CD1c-positive myeloid dendritic cell (primary cell): ENCODE measurements around the gene NEDD4.
A peak's percentile ranks its signal among the peaks of the same experiment; 100 is the strongest.
"Not testable (repeated sequence)": the region's sequence is repeated elsewhere in the genome, so short reads cannot be mapped to it uniquely, and the experiment has no call there.

ENCODE experiments used
- DNase-seq: peaks from one replicate; pipeline ENCODE4 v3.0.0-alpha.2; 2016; ENCODE audit errors: extremely low spot score

Gene NEDD4

DNA sequence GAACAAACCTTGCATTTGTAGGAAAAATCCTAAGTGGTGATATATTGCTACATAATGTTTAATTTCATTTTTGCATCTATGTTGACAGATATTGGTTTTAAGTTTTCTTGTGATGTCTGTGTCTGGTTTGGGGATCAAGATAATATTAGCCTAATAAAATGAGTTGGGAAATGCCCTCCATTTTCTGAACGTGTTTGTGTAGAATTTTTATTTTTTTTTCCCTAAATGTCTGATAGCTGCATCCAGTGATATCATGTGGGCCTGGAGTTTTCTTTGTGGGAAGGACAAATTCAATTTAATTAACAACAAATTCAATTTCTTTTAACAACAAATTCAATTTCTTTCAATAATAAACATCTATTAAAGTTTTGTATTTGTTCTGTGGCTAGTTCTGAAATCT lies 35.1 kb downstream of the NEDD4 start:
- no peak for DNase-seq

GRCh38 chr15:55954862-55955605 lies 38.4 kb downstream of the NEDD4 start:
- DNase-seq = no peak

- DNase-seq = not testable (repeated sequence)
Measured at GRCh38 chr15:55952501-55953274, 40.7 kb downstream of the NEDD4 start.

DNA sequence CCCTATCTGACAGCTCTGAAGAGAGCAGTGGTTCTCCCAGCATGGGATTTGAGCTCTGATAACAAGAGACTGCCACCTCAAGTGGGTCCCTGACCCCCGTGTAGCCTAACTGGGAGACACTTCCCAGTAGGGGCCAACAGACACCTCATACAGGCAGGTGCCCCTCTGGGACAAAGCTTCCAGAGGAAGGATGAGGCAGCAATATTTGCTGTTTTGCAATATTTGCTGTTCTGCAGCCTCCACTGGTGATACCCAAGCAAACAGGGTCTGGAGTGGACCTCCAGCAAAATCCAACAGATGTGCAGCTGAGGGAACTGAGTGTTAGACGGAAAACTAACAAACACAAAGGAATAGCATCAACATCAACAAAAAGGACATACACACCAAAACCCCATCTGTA lies 48.8 kb downstream of the NEDD4 start:
- not testable (repeated sequence) for DNase-seq

DNA sequence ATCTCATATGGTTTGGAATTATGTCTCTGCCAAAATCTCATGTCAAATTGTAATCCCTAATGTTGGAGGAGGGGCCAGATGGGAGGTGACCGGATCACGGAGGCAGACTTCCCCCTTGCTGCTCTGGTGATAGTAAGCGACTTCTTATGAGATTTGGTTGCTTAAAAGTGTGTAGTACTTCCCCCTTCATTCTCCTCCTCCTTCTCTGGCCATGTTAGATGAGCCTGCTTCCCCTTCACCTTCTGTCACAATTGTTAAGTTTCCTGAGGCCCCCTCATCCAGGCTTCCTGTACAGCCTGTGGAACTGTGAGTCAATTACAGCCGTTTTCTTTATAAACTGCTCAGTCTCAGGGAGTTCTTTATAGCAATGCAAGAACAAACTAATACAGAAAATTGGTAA lies 51.1 kb downstream of the NEDD4 start:
- peak; percentile 35 for DNase-seq

- no peak for DNase-seq
Measured at GRCh38 chr15:55937040-55937439, 56.4 kb downstream of the NEDD4 start.

DNA sequence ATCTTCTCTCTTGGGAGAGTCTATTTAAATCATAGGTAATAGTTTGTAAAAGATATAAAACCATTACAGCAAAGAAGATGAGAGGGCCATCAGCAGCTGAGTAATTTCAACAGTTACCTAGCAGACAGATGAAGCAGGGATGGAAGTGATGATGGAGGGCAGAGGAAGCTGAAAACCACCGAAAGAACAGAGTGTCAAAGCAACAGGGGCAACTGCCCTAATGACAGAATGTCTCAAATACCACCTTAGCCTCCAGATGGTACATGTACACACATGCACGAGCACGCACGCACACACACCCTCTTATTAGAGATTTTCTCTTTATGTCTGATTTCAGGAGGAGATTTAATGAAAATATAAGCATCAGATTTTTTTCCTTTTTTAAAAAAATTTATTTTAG lies 64.5 kb downstream of the NEDD4 start:
- DNase-seq = no peak

DNA sequence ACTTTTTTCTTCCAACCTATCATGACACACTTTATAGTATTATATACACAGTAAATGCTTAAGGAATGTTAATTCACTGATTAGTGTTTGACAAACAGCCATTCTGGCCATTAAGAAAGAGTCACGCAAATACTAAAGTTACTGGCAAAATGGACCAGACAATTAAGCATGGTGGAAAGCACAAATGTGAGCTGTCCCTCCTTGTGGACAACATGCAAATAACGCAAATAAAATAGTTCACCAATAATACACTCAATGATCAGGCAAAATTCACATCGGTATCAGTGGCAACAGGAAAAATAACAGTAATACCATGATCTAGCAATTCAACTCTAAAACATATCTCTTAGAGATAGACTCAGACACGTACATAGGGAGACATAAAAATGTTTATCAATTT lies 71.7 kb downstream of the NEDD4 start:
- DNase-seq = no peak

DNA sequence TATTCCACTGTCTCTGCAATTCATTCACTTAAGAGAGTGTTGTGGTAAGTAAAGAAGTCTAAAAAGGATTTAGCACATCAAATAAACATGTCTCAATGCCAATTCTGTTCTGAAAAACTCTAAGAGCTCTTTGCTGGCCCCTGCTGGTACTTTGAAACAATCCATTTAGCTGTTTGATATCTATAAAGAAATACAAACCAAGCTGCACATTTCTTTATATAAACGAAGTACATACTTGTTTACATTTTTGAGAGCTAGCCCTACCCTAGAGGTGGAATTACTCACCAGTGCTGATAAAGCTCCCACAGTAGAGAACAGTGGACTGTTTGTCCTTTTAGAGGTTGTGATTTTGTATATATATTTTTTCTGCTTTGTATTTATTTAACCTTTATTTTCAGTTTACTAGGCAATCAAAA lies 75.5 kb downstream of the NEDD4 start:
- DNase-seq = no peak

GRCh38 chr15:55916666-55917409 lies 76.6 kb downstream of the NEDD4 start:
- no peak for DNase-seq

DNA sequence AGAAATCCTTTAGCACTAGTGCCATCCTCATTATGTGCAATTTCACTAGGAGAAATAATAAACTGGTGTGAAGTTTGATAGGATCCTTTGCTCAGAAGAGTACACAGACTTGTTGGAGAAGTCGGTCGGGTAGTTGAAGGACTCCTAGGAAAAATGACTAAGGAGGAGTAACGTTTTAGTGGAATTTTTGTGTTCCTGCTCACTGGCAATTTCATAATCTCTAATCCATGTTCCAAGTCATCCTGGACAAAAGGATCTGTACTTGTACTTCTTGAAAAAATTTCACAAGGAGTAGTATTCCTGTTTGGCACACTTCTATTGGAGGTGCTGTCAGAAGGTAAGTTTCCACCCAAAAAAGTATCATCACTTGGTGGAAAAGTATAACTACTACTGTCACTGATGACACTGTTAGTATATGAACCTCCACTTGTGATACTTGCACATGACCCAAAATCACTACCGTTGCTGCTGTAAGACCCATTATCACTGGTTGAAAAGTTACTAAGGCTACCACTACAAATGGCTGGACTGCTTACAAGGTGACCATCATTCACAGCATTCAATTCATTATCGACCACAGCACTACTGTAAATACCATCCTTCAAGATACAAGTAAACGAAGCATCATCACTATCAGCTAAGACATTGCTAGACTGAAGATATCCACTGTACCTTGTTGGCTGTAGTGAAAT lies 77.4 kb downstream of the NEDD4 start:
- DNase-seq = no peak

- no peak for DNase-seq
Measured at GRCh38 chr15:55915221-55915620, 78.2 kb downstream of the NEDD4 start.

DNA sequence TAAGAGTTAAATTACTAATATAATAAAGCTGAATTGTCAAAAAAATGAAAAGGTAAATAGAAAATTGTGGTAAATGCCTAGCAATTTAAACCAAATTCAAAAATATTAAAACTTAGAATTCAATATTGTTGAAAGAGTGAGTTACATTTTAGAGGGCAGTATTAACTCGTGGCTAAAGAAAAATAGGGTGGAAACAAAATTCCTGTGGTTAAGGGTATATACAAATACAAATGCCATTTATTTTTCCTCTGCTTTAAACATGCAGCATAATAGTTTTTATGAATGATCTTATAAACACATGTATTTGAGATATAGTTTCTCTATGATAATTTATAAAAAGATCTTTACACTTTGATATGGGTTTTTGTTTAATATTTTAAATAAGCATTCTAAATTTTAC lies 79.0 kb downstream of the NEDD4 start:
- DNase-seq = no peak

DNA sequence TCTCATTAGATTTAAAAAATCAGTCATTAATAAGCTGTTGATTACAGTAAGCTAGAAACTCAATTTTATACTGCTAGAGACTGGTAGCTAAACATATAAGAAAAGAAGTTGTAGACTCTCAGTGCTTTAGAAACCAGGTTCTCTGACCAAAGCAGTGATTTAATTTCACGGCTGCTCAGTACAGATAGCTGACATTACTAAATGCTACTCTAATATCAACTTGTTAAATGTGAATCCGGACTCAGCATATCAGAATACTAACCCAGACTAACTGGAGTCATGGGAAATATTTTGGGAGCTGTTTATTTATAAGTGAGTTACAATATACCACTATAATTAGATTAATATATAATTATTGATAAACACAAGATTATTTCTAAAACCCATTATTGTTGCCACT lies 80.4 kb downstream of the NEDD4 start:
- DNase-seq = no peak

GRCh38 chr15:55909036-55909811 lies 84.2 kb downstream of the NEDD4 start:
- no peak for DNase-seq

DNA sequence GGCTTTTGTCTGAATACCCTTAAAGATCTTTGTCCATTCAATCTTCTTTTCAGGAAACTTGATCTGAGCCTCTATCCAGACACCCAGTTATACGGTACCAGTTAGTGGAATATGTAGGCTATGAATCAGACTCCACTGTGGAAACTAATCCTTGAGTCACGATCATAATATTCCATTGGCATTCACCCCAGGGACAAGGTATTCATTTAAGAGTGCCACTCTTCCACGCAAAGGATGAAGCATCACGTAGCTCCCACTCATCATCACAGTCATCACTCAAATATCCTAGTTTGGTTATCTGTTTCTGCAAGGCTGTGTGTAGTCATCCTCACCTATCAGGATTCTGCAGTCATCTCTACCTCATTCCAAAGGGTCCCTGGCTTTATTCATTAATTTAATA lies 85.6 kb downstream of the NEDD4 start:
- no peak for DNase-seq

- no peak for DNase-seq
Measured at GRCh38 chr15:55902981-55903380, 90.4 kb downstream of the NEDD4 start.

- DNase-seq = no peak
Measured at GRCh38 chr15:55900019-55900418, 93.4 kb downstream of the NEDD4 start.

DNA sequence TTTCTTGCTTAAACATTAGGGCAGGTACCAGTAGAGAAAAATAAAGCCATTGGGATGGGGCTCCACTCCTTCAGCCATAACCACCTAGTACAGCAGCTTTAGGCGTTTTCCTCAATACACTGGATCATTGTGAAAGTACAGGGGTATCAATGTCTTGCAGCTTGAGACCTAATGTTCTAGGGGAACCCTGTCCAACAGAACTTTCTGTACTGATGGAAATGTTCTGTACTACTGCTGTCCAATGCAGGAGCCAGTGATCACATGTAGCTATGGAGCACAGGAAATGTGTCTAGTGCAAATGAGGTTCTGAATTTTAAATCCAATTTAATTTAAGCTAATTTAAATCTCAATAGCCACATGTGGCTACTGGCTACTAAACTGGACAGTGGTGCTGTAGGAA lies 93.9 kb downstream of the NEDD4 start:
- DNase-seq = no peak

DNA sequence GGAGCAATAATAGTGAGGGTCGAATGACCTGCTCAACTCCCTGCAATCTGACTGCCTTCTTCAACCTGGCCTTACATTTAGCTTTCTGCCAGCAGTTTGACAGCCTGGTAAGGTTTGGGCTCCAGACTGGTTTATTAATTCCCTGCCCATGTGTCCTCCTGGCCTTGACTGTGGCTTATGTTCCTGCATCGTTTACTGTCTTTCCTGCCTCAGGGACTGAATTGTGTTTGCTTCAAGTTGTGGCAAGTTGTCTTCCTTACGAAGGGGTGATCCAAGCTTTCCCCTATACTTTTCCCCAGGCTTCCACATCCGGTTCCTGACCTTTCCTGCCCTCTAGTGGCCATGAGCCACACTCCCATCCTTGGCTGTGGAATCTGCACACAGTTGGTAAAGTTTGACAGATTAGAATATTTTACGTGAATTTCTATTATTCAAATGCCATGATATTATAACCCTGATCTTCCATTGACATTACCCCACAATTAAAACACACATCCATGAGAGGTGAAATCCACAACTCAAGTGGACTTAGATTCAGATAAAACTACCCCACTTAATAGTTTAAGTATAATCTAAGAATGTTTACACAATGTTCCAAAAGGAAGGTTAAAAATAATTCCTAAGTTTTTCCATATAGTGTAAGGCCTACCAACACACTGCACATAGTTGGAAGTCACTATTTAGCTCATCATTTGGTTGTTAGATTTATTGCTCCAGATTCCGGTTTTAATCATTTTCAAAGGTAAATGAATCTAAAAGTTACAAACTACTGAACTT lies 95.7 kb downstream of the NEDD4 start:
- DNase-seq = peak; percentile 10
